T-helper 9 cell (primary cell): Measurements from ENCODE around the gene BACE2.

ENCODE experiments used
- DNase-seq: peaks from one replicate; pipeline ENCODE4 v3.0.0-alpha.2; 2020

The BACE2 gene

GRCh38 chr21:41149199-41149598, 18.8 kb upstream of the BACE2 start:
- no peak for DNase-seq

GRCh38 chr21:41152147-41152546, 15.8 kb upstream of the BACE2 start:
- DNase-seq, result no peak

GRCh38 chr21:41153443-41153842, 14.5 kb upstream of the BACE2 start:
- DNase-seq, result no peak

- no peak for DNase-seq
Observed at GRCh38 chr21:41156142-41156541, 11.8 kb upstream of the BACE2 start.

GRCh38 chr21:41158026-41158425, 9.9 kb upstream of the BACE2 start:
- DNase-seq, result no peak

- DNase-seq, result no peak
Observed at GRCh38 chr21:41160036-41160435, 7.9 kb upstream of the BACE2 start.

- DNase-seq, result no peak
Observed at GRCh38 chr21:41161428-41161827, 6.5 kb upstream of the BACE2 start.

GRCh38 chr21:41162096-41162495, 5.9 kb upstream of the BACE2 start:
- no peak for DNase-seq

GRCh38 chr21:41163091-41163490, 4.9 kb upstream of the BACE2 start:
- no peak for DNase-seq

- no peak for DNase-seq
Observed at GRCh38 chr21:41164052-41164451, 3.9 kb upstream of the BACE2 start.

- no peak for DNase-seq
Observed at GRCh38 chr21:41164981-41165655, 2.8 kb upstream of the BACE2 start.

GRCh38 chr21:41166884-41167283, 1.1 kb upstream of the BACE2 start:
- DNase-seq, result no peak

GRCh38 chr21:41168391-41169257, 664 bp downstream of the BACE2 start:
- DNase-seq, result no peak

- DNase-seq, result no peak
Observed at GRCh38 chr21:41169258-41169576, 1.3 kb downstream of the BACE2 start.

GRCh38 chr21:41169701-41170100, 1.7 kb downstream of the BACE2 start:
- DNase-seq, result no peak

- no peak for DNase-seq
Observed at GRCh38 chr21:41170442-41170841, 2.5 kb downstream of the BACE2 start.

- no peak for DNase-seq
Observed at GRCh38 chr21:41170859-41171609, 3.1 kb downstream of the BACE2 start.

- DNase-seq, result no peak
Observed at GRCh38 chr21:41175080-41175479, 7.1 kb downstream of the BACE2 start.

GRCh38 chr21:41176846-41177245, 8.9 kb downstream of the BACE2 start:
- no peak for DNase-seq

GRCh38 chr21:41180752-41181151, 12.8 kb downstream of the BACE2 start:
- no peak for DNase-seq

- DNase-seq, result no peak
Observed at GRCh38 chr21:41182547-41182946, 14.6 kb downstream of the BACE2 start.

- DNase-seq, result no peak
Observed at GRCh38 chr21:41183575-41183974, 15.6 kb downstream of the BACE2 start.

GRCh38 chr21:41185802-41186201, 17.8 kb downstream of the BACE2 start:
- no peak for DNase-seq
